Aorta (tissue), 5 donors: ENCODE measurements around the gene GSG1L. TPM values are rescaled to one million over a fixed set of nuclear protein-coding genes. Genes with fewer than 3 reads are reported as not detected.
A peak's percentile ranks its signal among the peaks of the same experiment; 100 is the strongest.

Source experiments
- ATAC-seq: fragments of 200-7000 bp; cut with Tn5 transposase; one replicate; pipeline ENCODE4 v1.9.1; 2022; ENCODE audit warnings: moderate library complexity; ENCODE audit not compliant: low FRiP score
- DNase-seq, 2 donors: peaks; one replicate each; pipeline ENCODE4 v3.0.0-alpha.2; 2020
- H3K27ac ChIP-seq, 2 donors: one replicate each; pipeline ENCODE4 v1.5.1; 2013; ENCODE audit warnings: low read length in 2 of 2, mild to moderate bottlenecking in 2 of 2, moderate library complexity in 2 of 2, control low read depth in 1 of 2, inconsistent platforms in 1 of 2, low read depth in 1 of 2
- H3K27me3 ChIP-seq, 2 donors: one replicate each; pipeline ENCODE4 v1.6.1; 2013; ENCODE audit warnings: control low read depth in 1 of 2, low read length in 1 of 2, mild to moderate bottlenecking in 1 of 2, moderate library complexity in 1 of 2; ENCODE audit not compliant: insufficient read depth in 2 of 2, control insufficient read depth in 1 of 2
- H3K36me3 ChIP-seq, 2 donors: one replicate each; pipeline ENCODE4 v1.6.1; 2013; ENCODE audit warnings: control low read depth in 1 of 2, low read length in 1 of 2, mild to moderate bottlenecking in 1 of 2; ENCODE audit not compliant: insufficient read depth in 2 of 2, control insufficient read depth in 1 of 2
- H3K4me1 ChIP-seq, 2 donors: one replicate each; pipeline ENCODE4 v1.6.1; 2013; ENCODE audit warnings: low read length in 2 of 2, control low read depth in 1 of 2, mild to moderate bottlenecking in 1 of 2, moderate library complexity in 1 of 2; ENCODE audit not compliant: insufficient read depth in 2 of 2, control insufficient read depth in 1 of 2
- H3K4me3 ChIP-seq, 2 donors: one replicate each; pipeline ENCODE4 v1.5.1; 2013; ENCODE audit warnings: low read length in 2 of 2, control low read depth in 1 of 2, mild to moderate bottlenecking in 1 of 2
- H3K9me3 ChIP-seq: one replicate; pipeline ENCODE4 v1.6.1; 2013; ENCODE audit warnings: mild to moderate bottlenecking, low read length; ENCODE audit not compliant: control insufficient read depth
- WGBS, 2 donors: extraction: QIAGEN DNeasy Blood & Tissue Kit; methylation state at CpG; one replicate each; pipeline ENCODE4 v1.1.7; 2013; 5-methylcytosine and 5-hydroxymethylcytosine counted together
- intact Hi-C, 2 donors: fragments of 100-400 bp; cut with DNase I; formaldehyde crosslinking; loops; one replicate each; pipeline versions ENCODE4 v1.14.2 to v1.15.0; 2022
- polyA plus RNA-seq, 2 donors: library from polyadenylated mRNA; stranded (reverse); fragments of 200-250 nt; gene quantifications; one replicate each; pipeline ENCODE4 v1.2.3, GENCODE V29; 2013
- total RNA-seq, 2 donors: library from RNA; stranded (reverse); fragmentation: NEBNext Ultra II Directional; extraction: Animal tissue kit (Norgen Biotek cat#: 25700); gene quantifications; one replicate each; pipeline ENCODE4 v1.2.1, GENCODE V29; 2021
- donor health status: healthy with polysubstance abuse.
- donor health status: Bipolar disorder and iron deficiency.
- donor health status: DM: no; HTN: no; CAD: no.
- donor health status: DM: no; HTN: no; CAD: no.
- donor health status: DM: yes; HTN: yes; CAD: no.

The GSG1L gene
- total and polyA plus RNA-seq, 4 donors, result 1.6 to 22.2 (median 7.2) TPM

DNA sequence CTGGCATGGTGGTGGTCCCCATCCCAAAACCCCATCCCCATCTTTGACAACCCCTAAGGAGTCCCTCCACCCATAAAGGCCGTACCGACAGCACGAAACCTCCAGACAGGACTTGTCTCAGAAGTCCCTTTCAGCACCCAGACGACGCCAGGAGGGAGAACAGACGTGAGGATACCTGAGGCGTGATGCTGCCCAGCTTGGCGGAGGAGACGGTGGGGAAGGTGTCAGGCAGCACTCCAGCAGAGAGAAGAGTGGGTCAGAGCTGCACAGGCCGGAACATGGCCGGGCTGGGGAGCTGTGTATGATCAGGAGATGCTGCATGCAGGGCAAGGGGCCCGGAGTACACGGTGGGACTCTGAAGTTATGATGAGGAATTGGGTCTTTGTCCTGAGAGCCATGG is 244.2 kb downstream of the GSG1L start:
- Histone ChIP-seq H3K4me1 (no peaks in the 10 kb centered on the region), H3K9me3 (no peaks in the 10 kb centered on the region), H3K27ac (no peak overlapping the region), H3K4me3 (no peak overlapping the region), H3K36me3 (peaks cover 0 to 2% of the 10 kb centered on the region in 2 donors), H3K27me3 (no peaks in the 10 kb centered on the region)
- intact Hi-C loops, result loop anchor here in 1 of 2 donors (10.0 kb wide), 1 partner anchor 45 kb away; no protein-coding TSS in a partner anchor
- 86 to 88% methylated on average over 13 of the region's 13 CpGs for WGBS, 2 donors
- DNase-seq (peak in 1 of 2 donors; percentile 35), ATAC-seq (no peak)

DNA sequence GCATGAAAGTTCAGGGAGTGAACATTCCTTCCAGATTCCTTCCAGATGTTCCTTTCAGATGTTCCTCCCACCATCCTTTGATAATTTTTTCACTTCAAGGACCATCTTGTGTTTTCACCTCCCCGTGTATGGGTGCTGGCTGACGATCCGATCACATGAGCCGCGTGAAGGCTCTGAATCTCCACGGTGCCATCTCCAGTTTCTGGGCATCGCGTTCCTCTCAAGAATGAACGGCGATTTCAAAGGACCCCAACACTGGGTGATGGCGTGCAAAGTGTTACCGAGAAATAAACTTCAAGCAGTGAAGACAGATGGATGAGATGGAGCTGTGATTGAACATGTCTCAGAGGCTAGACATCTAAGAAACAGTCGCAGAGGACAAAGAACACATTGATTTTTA is 245.3 kb downstream of the GSG1L start:
- H3K36me3 ChIP-seq, result peaks cover 0 to 2% of the 10 kb centered on the region in 2 donors
- no peaks in the 10 kb centered on the region for H3K4me1 ChIP-seq
- no peaks in the 10 kb centered on the region for H3K27me3 ChIP-seq
- ATAC-seq (no peak), DNase-seq (peak in 1 of 2 donors; percentile 5)
- no peak overlapping the region for H3K27ac ChIP-seq
- 59 to 74% methylated on average over 13 of the region's 13 CpGs for WGBS, 2 donors
- no peaks in the 10 kb centered on the region for H3K9me3 ChIP-seq
- no peak overlapping the region for H3K4me3 ChIP-seq
- intact Hi-C loops, result loop anchor here in 1 of 2 donors (10.0 kb wide), 1 partner anchor 47 kb away; no protein-coding TSS in a partner anchor

DNA sequence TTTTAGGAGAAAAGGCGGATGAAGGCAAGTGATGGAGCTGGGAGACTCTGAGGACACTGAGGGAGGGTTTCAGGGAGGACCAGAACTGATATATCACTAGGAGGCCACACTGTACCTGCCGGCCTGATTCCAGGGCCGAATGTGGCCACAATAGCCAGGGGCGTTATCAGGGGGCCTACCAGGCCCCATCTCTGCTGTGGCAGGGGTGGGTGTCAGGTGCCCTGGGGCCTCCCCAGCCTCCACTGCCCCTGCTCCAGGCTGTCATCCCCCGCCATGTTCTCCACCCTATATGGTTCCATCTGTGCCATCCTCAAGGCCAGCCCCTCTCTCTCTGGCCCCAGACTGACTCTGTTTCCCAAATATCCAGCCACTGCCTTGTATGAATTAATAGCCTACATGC is 246.5 kb downstream of the GSG1L start:
- Histone ChIP-seq H3K4me1 (no peaks in the 10 kb centered on the region), H3K27me3 (no peaks in the 10 kb centered on the region), H3K27ac (no peak overlapping the region), H3K36me3 (peaks cover 0 to 2% of the 10 kb centered on the region in 2 donors), H3K4me3 (no peak overlapping the region), H3K9me3 (no peaks in the 10 kb centered on the region)
- intact Hi-C loops, result loop anchor here in 1 of 2 donors (10.0 kb wide), 1 partner anchor 48 kb away; no protein-coding TSS in a partner anchor
- ATAC-seq, result no peak
- peak in 1 of 2 donors; percentile 10 for DNase-seq
- 91 to 92% methylated on average over 5 of the region's 5 CpGs for WGBS, 2 donors

DNA sequence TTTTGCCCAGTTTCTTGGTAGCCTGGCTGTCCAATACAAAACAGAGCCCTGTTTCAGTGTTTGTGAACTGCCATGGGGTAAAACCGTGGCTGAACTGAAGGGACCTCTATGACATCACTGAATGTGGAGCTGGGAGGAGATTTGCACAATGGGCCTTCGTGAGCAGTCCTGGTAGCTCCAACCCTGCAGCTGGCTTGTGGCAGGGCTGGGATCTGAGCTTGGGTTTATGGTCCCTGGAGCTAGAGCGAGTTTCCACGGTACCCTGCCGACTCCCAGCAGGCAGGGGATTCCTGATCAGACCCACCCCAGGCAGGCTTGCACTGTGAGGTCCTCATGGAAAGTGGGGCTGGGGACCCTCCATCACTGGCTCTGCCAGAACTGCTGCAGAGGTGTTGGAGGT is 247.0 kb downstream of the GSG1L start:
- Histone ChIP-seq H3K36me3 (peaks cover 0 to 2% of the 10 kb centered on the region in 2 donors), H3K4me3 (no peak overlapping the region), H3K27ac (no peak overlapping the region), H3K4me1 (no peaks in the 10 kb centered on the region), H3K27me3 (no peaks in the 10 kb centered on the region), H3K9me3 (no peaks in the 10 kb centered on the region)
- peak in 1 of 2 donors; percentile 53 for DNase-seq
- intact Hi-C loops, result loop anchor here in 1 of 2 donors (10.0 kb wide), 1 partner anchor 48 kb away; no protein-coding TSS in a partner anchor
- 60% methylated on average over 5 of the region's 5 CpGs for WGBS, 2 donors
- ATAC-seq, result no peak

DNA sequence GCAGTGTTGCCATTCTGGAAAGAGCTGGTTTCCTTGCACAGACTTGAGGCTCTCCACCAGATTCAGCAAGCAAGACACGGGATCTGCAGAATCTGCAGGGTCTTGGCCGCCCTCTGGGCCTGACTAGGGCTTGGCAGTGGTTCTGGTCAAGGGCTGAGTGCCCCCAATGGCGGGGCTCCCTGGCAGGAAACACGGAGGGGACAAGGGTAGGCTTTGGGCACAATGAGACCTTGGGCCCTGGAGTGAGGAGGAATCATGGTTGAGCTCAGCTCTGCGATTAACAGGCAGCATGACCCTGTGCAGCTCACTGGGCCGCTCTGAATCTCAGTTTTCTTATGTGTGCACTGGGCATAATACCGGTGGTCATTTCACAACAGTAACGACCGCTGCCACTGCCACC is 249.9 kb downstream of the GSG1L start:
- no peaks in the 10 kb centered on the region for H3K27me3 ChIP-seq
- peak in 1 of 2 donors; percentile 32 for DNase-seq
- no peaks in the 10 kb centered on the region for H3K36me3 ChIP-seq
- 91 to 94% methylated on average over 9 of the region's 9 CpGs for WGBS, 2 donors
- ATAC-seq, result no peak
- H3K9me3 ChIP-seq, result no peaks in the 10 kb centered on the region
- no peaks in the 10 kb centered on the region for H3K4me1 ChIP-seq
- intact Hi-C loops, result loop anchor here in 1 of 2 donors (10.0 kb wide), 1 partner anchor 51 kb away; no protein-coding TSS in a partner anchor
- H3K4me3 ChIP-seq, result no peak overlapping the region
- H3K27ac ChIP-seq, result no peak overlapping the region

DNA sequence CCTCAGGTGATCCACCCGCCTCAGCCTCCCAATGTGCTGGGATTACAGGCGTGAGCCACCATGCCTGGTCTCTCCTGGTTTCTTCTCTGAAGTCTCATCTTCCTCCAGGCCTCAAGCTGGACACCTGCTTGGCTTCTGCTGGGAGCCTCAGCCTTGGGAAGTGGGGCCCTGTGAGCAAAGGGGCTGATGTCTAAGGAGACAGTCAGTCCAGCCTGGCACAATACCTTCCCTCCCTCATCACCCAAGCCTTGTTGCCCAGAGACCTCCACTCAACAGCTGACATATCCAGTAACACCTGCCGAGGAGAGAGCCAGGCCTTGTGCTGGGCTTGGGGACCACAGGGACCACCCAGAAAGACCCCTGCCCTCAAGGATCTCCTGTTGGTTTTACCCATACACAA is 251.6 kb downstream of the GSG1L start:
- no peak for ATAC-seq
- Histone ChIP-seq H3K4me1 (no peaks in the 10 kb centered on the region), H3K36me3 (no peaks in the 10 kb centered on the region), H3K27ac (no peak overlapping the region), H3K27me3 (no peaks in the 10 kb centered on the region), H3K9me3 (no peaks in the 10 kb centered on the region), H3K4me3 (no peak overlapping the region)
- 88 to 93% methylated on average over 3 of the region's 3 CpGs for WGBS, 2 donors
- intact Hi-C loops, result loop anchor here in 1 of 2 donors (10.0 kb wide), 1 partner anchor 53 kb away; no protein-coding TSS in a partner anchor
- DNase-seq, result peak in 1 of 2 donors; percentile 47

DNA sequence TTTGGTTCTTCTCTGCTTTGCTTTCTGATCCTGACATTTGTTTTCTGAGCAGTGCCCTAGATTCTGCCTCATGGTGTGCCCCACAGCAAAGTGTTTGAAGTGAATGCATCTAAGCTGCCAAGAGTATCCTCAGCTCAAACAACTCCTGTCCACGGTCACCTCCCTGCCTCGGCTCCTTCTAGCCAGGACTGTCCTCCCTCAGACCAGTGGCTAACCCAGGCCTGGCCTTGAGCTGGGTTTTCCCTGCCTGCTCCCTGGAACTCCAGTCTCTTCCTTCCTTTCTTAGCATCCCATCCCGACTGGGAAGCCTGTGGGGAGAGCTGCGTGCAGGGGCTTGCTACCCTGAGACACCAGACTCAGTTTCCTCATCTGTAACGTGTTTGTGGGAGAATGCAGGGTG is 256.5 kb downstream of the GSG1L start:
- DNase-seq, result no peak
- 74 to 80% methylated on average over 5 of the region's 5 CpGs for WGBS, 2 donors
- intact Hi-C loops, result no loop called here
- H3K27ac ChIP-seq, result no peak overlapping the region
- H3K9me3 ChIP-seq, result no peaks in the 10 kb centered on the region
- no peaks in the 10 kb centered on the region for H3K27me3 ChIP-seq
- no peak for ATAC-seq
- H3K4me1 ChIP-seq, result no peaks in the 10 kb centered on the region
- H3K36me3 ChIP-seq, result no peaks in the 10 kb centered on the region
- H3K4me3 ChIP-seq, result no peak overlapping the region

DNA sequence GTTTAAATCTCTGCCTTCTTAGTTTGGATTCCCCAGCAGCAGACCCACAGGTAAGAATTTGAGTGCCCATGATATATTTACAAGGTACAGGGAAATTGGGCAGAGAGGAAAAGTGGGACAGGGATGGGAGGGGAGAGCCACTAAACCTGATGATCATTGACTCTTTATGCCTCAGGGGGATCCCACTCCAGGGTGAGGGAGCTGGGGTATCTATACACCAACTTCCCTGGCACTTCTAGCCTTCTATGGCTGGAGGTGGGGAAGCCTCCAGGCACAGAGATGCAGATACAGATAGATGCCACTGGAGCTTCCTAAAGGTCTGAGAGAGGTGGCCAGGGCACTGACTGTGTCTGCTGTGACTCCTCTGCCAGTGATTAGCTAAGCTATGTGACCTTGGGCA is 257.1 kb downstream of the GSG1L start:
- Histone ChIP-seq H3K9me3 (no peaks in the 10 kb centered on the region), H3K4me1 (no peaks in the 10 kb centered on the region), H3K27ac (no peak overlapping the region), H3K36me3 (no peaks in the 10 kb centered on the region), H3K27me3 (no peaks in the 10 kb centered on the region), H3K4me3 (no peak overlapping the region)
- DNase-seq (no peak), ATAC-seq (no peak)
- intact Hi-C loops, result no loop called here

DNA sequence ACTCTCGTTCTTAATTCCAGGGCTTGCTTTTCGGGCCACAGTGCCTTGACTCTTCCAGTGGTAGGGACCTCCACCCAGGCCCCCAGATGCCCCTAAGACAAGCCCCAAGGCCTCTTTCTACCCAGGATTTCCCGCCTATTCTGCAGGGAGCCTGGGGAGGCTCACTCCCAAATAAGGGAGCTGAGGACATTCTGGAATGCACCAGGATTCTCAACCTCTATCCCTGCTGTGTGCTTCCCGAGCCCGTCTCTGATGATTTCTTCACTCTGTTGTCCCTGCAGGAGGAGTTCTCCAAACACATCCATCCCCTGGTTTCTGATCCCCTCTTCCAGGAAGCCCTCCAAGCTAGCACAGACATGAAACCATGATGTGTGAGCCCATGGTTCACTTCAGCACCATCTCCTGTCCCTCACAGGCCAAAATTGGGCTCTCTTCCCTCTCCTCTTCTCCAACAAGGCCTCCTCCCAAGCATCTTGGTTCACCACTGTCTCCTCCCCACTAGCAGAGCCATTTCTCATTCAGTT is 257.6 kb downstream of the GSG1L start:
- ATAC-seq, result no peak
- Histone ChIP-seq H3K27ac (no peak overlapping the region), H3K27me3 (no peaks in the 10 kb centered on the region), H3K9me3 (no peaks in the 10 kb centered on the region), H3K36me3 (no peaks in the 10 kb centered on the region), H3K4me1 (no peaks in the 10 kb centered on the region), H3K4me3 (no peak overlapping the region)
- 78 to 80% methylated on average over 5 of the region's 5 CpGs for WGBS, 2 donors
- intact Hi-C loops, result no loop called here
- no peak for DNase-seq
